Heart left ventricle (tissue), 13 donors: Measurements from ENCODE around the gene PITPNM1.

Experiments
- CTCF ChIP-seq, 12 donors: fragments of 200-600 bp; sonication (generic) in 4 of 12; IDR thresholded peaks; one replicate each; pipeline versions ENCODE4 v1.5.0 to v1.8.0; 2018 to 2022; ENCODE audit warnings: antibody characterized with exemption in 12 of 12, mild to moderate bottlenecking in 5 of 12
- POLR2A ChIP-seq, 2 donors: fragments of 450-650 bp; IDR thresholded peaks; one replicate each; pipeline ENCODE4 v1.6.1; 2017; ENCODE audit warnings: antibody characterized with exemption in 2 of 2, mild to moderate bottlenecking in 2 of 2, moderate library complexity in 2 of 2
- donor health status: ischemic (EF 13 %, LVEDD 7.1; RV severe dilation, severe dysfunction).
- donor health status: DM: no; HTN: yes; CAD: no.
- donor health status: DM: no; HTN: no; CAD: no.
- donor health status: ischemic (EF 25% LVEDD 6.9; RV normal size, moderate dysfunction).
- donor health status: ischemic (EF 25% LVEDD 5.7; RV mildly dilated, moderate dysfunction).
- donor health status: ischemic (EF 35%, LVEDD 5.7; RV mildly dilated, moderate dysfunction).
- donor health status: nonischemic (EF 11% LVEDD 7.7; RV severe dilation, severe dysfunction).
- donor health status: DM: yes; HTN: yes; CAD: no.
- donor health status: PGD.
- donor health status: ischemic (EF 29% LVEDD 5.4; RV normal size, mild dysfunction).
- donor health status: nonischemic (EF 23%, LVEDD 6.1; RV moderate dilation, normal function).

GRCh38 chr11:67455054-67455453, 50.1 kb downstream of the PITPNM1 start, which contains the start of gene CABP4:
- no peak for TF ChIP-seq CTCF (IDR thresholded peaks at IDR 0.05)
- TF ChIP-seq POLR2A (IDR thresholded peaks at IDR 0.05) = no peak
